ENCODE data around the gene AKR7A3. TPM values are rescaled to one million over a fixed set of nuclear protein-coding genes. Genes with fewer than 3 reads are reported as not detected.

AKR7A3 gene
- total RNA-seq, 1 experiment from 2014 or later = 1.9 TPM

GRCh38 chr1:19268445-19268844 is 20.1 kb downstream of the AKR7A3 start:
- no TSS peak for BruUV-seq (replicated peaks)
- Histone ChIP-seq H3K27me3 (replicated peaks; ENCODE audit: insufficient read depth, low read depth, low read length, poor library complexity) (no peaks in the 10 kb centered on the region), H3K4me3 (ENCODE audit: low read depth, low read length, poor library complexity, severe bottlenecking) (no peak overlapping the region), H3K4me1 (ENCODE audit: insufficient read depth, low read length, poor library complexity, severe bottlenecking) (no peaks in the 10 kb centered on the region), H3K27ac (ENCODE audit: low read depth, low read length, poor library complexity, severe bottlenecking) (no peak overlapping the region), H3K9me3 (ENCODE audit: low read depth, low read length, poor library complexity, severe bottlenecking) (no peaks in the 10 kb centered on the region), H3K36me3 (ENCODE audit: insufficient read depth, low read length, poor library complexity, severe bottlenecking) (no peaks in the 10 kb centered on the region)
- CTCF ChIA-PET = no interaction called here
- POLR2A ChIA-PET (ENCODE audit: low non-redundant PET) = no interaction called here
- TF ChIP-seq CTCF (conservative IDR thresholded peaks at IDR 0.05; ENCODE audit: low read depth, low read length) = no peak
- no peak for TF ChIP-seq EZH2 (IDR thresholded peaks at IDR 0.05; ENCODE audit: borderline replicate concordance, low read depth, low read length, poor library complexity, severe bottlenecking)
- intact Hi-C loops (cut with micrococcal nuclease; ENCODE audit: unreplicated experiment) = no loop called here
- no peak for DNase-seq (ENCODE audit: low spot score)

GRCh38 chr1:19262744-19263143 is 25.8 kb downstream of the AKR7A3 start:
- no peak for TF ChIP-seq CTCF (conservative IDR thresholded peaks at IDR 0.05; ENCODE audit: low read depth, low read length)
- no peak for TF ChIP-seq EZH2 (IDR thresholded peaks at IDR 0.05; ENCODE audit: borderline replicate concordance, low read depth, low read length, poor library complexity, severe bottlenecking)
- no peaks in the 10 kb centered on the region for H3K27me3 ChIP-seq (replicated peaks; ENCODE audit: insufficient read depth, low read depth, low read length, poor library complexity)
- CTCF ChIA-PET = no interaction called here
- no peaks in the 10 kb centered on the region for H3K9me3 ChIP-seq (ENCODE audit: low read depth, low read length, poor library complexity, severe bottlenecking)
- H3K4me1 ChIP-seq (ENCODE audit: insufficient read depth, low read length, poor library complexity, severe bottlenecking) = no peaks in the 10 kb centered on the region
- intact Hi-C loops (cut with micrococcal nuclease; ENCODE audit: unreplicated experiment) = no loop called here
- no TSS peak for BruUV-seq (replicated peaks)
- H3K36me3 ChIP-seq (ENCODE audit: insufficient read depth, low read length, poor library complexity, severe bottlenecking) = peaks cover 30% of the 10 kb centered on the region
- no peak overlapping the region for H3K4me3 ChIP-seq (ENCODE audit: low read depth, low read length, poor library complexity, severe bottlenecking)
- no peak for DNase-seq (ENCODE audit: low spot score)
- POLR2A ChIA-PET (ENCODE audit: low non-redundant PET) = no interaction called here
- no peak overlapping the region for H3K27ac ChIP-seq (ENCODE audit: low read depth, low read length, poor library complexity, severe bottlenecking)

DNA sequence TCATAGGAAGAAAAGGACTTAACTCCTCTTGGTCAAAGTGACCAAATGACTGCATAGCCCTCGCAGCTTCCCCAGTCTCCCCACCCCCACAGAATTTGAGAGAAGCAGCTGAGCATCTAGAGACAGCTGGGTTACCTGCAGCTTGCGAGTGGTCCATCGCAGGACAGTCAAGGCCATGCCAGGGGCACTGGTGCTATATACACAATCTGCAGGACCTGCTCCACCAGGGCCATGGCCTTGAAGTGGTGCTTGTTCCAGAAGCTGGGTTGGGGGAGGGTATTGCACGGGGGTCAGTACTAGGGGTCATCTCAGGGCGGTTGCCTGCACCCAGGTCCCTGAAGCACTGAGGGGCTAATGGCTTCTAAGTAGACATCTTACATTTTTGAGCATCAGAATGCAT is 26.5 kb downstream of the AKR7A3 start:
- ChIA-PET CTCF (no interaction called here), POLR2A (ENCODE audit: low non-redundant PET) (no interaction called here)
- no peak overlapping the region for H3K27ac ChIP-seq (ENCODE audit: low read depth, low read length, poor library complexity, severe bottlenecking)
- no peak for DNase-seq (ENCODE audit: low spot score)
- H3K27me3 ChIP-seq (replicated peaks; ENCODE audit: insufficient read depth, low read depth, low read length, poor library complexity) = no peaks in the 10 kb centered on the region
- BruUV-seq (replicated peaks) = no TSS peak
- TF ChIP-seq EZH2 (IDR thresholded peaks at IDR 0.05; ENCODE audit: borderline replicate concordance, low read depth, low read length, poor library complexity, severe bottlenecking) (no peak), CTCF (conservative IDR thresholded peaks at IDR 0.05; ENCODE audit: low read depth, low read length) (no peak)
- H3K36me3 ChIP-seq (ENCODE audit: insufficient read depth, low read length, poor library complexity, severe bottlenecking) = peaks cover 37% of the 10 kb centered on the region
- no peak overlapping the region for H3K4me3 ChIP-seq (ENCODE audit: low read depth, low read length, poor library complexity, severe bottlenecking)
- H3K9me3 ChIP-seq (ENCODE audit: low read depth, low read length, poor library complexity, severe bottlenecking) = no peaks in the 10 kb centered on the region
- intact Hi-C loops (cut with micrococcal nuclease; ENCODE audit: unreplicated experiment) = no loop called here
- H3K4me1 ChIP-seq (ENCODE audit: insufficient read depth, low read length, poor library complexity, severe bottlenecking) = no peaks in the 10 kb centered on the region

Measured in A673 (cell line).